HG03103 (cell line): ENCODE results near the gene CAMK2A.

Source experiments
- ATAC-seq: cut with Tn5 transposase; IDR thresholded peaks from one replicate; pipeline ENCODE4 v1.9.1; 2021; ENCODE audit warnings: low read depth; ENCODE audit not compliant: unreplicated experiment

The CAMK2A gene

GRCh38 chr5:150177721-150178120 is 111.9 kb downstream of the CAMK2A start:
- no peak for ATAC-seq

DNA sequence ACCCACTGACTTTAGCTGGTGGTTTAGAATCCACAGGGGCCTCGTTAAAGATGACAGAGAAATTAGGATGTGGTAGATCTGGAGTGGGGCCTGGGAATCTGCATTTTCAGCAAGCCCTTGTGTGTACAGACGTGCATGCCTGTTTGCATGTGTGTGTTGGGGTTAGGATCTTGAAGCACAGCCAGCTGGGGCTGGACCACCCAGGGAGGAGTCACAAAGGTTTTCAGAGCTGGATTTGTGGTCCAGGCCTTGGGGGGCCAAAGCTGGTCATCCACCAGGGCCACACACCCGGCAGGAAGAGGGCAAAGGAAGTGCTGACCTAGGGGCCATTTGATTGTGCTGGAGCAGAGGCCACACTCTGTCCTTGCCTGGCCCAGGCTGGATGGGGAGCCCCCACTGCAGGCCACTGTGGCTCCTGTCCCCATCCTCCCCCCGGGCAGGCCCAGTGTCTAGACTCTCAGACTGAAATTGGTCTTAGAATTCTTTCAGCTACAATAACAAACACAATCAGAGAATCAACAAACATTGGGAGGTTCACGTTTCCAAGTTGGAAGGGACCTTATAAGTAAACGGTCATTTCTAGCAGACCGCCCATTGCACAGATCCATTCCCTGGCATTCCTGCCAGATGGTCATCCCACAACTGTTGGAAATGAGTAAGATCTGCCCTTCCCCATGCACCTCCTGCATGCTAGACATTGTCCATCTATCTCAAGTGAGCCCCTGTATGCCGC is 112.7 kb downstream of the CAMK2A start:
- ATAC-seq = no peak

DNA sequence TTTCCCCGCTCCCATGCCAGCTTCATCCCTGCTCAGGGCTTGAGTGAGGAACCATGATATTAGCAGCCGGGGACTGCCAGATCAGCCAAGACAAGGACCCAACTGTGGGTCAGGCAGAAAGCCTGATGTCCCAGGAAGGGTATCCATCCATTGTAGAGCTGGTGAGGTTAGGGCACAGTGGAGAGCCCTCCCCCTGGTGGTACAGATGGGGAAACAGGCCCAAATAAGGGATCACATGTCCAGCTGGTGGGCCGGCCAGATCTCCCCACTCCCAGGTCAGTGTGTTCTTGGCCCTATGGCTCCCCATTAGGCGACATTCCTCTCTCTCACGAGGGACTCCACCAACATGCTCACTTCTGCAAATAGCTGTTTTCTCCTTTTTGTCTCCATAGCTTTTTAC is 114.0 kb downstream of the CAMK2A start:
- no peak for ATAC-seq

DNA sequence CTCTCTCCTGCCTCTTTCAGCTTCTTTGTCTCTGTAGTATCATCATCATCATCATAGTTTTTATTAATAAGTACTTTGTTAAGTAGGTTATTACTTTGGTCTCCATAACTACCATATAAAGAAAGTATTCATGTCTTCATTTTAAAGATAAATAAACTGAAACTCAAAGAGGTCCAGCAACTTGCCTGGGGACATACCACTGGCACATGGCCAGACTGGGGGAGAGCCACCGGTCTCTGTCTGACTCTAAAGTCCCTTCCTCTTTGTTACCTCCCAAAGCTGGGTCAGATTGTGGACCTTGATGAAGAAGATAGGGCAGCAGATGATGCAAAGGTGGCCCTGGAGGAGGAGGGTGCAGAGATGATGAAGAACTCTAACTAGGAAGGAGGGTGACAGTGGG is 114.5 kb downstream of the CAMK2A start:
- no peak for ATAC-seq

DNA sequence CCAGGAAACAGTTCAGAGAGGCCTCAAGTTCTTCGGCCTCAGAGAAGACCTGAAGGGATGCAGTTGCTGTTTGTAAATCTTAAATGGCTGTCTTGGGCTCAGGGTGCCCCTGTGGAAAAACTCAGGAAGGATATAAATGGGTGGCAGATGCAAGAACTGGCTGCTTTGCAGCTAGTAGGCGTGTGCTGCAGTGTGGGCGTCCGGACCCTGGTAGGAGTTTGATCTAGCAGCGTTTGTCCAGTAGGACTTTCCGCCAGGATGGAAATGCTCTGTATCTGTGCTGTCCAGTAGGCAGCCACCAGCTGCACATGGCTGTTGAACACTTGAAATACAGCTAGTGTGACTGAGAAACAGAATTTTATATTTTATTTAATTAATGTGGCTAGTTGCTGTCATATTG is 115.3 kb downstream of the CAMK2A start:
- ATAC-seq = no peak

DNA sequence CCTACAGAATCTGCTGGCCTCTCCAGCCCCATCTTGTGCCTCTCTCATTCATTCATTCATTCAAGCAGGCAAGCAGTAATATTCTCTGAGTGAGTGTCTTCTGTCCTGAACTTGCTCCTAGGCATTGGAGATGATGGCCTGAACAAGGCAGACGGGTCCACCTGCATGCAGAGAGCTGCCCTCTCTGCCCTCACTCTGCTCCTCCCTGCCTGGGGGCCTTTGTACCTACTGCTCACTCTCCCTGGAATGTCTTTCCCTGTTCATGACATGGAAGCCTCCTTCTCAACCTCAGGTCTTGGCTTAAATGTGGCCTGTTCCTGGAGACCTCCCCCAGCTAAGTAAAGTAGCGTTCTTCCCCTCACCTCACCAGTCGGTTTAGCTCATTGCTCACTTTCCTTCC is 116.4 kb downstream of the CAMK2A start:
- ATAC-seq = no peak

DNA sequence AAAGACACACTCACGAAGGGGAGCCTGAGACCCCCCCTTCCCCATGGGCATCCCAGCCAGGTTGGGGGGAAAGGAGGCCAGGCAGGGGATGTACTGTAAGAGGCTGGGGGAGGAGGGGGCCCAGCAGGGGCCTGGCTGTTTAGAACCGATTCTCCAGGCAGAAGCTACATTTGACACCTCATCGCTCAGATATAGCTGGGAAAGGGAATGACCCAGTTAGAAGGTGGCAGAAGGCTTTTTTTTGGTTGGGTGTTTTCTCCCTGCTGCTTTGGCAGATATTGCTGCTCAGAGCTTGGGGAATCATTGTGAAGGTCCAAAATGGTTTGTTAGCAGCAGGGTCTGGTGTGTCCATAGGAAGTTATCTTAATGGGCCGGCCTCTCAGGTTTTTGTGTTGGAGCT is 117.0 kb downstream of the CAMK2A start:
- no peak for ATAC-seq

- no peak for ATAC-seq
Observed at GRCh38 chr5:150172145-150172544, 117.4 kb downstream of the CAMK2A start.
